Mammary epithelial cell (primary cell): ENCODE measurements around the gene NXNL1.

Experiments
- EZH2 ChIP-seq: IDR thresholded peaks from 2 replicates; pipeline ENCODE4 v1.6.1; 2012; ENCODE audit warnings: low read length, inconsistent platforms, borderline replicate concordance
- TF ChIP-seq, protein P1 (sequence below), 2 donors: IDR thresholded peaks in 1 of 2; conservative IDR thresholded peaks in 1 of 2; 2 replicates each; pipeline ENCODE4 v1.5.1; 2011 to 2012; ENCODE audit warnings: inconsistent platforms in 2 of 2, low read length in 2 of 2, mild to moderate bottlenecking in 2 of 2, control low read depth in 1 of 2, low read depth in 1 of 2; ENCODE audit not compliant: insufficient read depth in 1 of 2; ENCODE audit errors: extremely low read depth in 1 of 2

DNA sequence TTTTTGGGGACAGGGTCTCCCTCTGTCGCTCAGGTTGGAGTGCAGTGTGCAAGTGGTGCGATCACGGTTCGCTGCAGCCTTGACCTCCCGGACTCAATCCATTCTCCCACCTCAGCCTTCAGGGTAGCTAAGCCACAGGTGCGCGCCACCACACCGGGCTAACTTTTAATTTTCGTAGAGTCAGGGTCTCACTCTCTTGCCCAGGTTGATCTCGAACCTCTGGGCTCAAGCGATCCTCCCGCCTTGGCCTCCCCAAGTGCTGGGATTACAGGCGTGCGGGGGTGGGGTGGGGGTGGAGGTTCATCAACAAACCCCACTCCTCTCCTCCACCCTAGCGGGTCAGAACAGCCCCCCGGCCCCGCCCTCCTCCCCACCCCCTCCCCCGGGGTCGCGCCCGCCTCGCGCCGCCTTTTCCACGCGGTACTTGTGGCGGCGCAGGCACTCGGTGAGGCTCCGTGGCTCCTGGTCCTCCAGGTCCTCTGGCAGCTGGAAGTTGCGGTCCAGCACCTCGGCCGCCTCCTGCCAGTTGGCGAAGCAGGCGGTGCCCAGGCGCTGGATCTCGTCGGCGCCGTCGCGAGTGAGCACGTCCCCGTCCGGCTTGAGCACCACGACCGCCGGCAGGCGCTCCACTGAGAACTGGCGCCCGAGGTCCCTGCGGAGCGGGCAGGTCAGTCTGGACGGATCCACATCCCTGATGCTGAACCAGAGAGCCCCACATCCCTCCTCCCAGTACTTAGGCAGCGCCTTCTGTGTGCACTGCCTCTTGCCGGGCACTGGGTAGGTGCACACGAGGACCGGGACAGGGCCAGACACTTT lies 5.2 kb downstream of the NXNL1 start:
- TF ChIP-seq, protein P1, sequence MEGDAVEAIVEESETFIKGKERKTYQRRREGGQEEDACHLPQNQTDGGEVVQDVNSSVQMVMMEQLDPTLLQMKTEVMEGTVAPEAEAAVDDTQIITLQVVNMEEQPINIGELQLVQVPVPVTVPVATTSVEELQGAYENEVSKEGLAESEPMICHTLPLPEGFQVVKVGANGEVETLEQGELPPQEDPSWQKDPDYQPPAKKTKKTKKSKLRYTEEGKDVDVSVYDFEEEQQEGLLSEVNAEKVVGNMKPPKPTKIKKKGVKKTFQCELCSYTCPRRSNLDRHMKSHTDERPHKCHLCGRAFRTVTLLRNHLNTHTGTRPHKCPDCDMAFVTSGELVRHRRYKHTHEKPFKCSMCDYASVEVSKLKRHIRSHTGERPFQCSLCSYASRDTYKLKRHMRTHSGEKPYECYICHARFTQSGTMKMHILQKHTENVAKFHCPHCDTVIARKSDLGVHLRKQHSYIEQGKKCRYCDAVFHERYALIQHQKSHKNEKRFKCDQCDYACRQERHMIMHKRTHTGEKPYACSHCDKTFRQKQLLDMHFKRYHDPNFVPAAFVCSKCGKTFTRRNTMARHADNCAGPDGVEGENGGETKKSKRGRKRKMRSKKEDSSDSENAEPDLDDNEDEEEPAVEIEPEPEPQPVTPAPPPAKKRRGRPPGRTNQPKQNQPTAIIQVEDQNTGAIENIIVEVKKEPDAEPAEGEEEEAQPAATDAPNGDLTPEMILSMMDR (conservative IDR thresholded peaks at IDR 0.05 in 1 of 2, IDR thresholded peaks at IDR 0.05 in 1 of 2; ENCODE audit: extremely low read depth in 1 of 2, insufficient read depth in 1 of 2, low read depth in 1 of 2, low read length in 2 of 2), result no peak
- no peak for TF ChIP-seq EZH2
